ENCODE results near the gene MFSD2A. TPM values are rescaled to one million over a fixed set of nuclear protein-coding genes. Genes with fewer than 3 reads are reported as not detected.

Gene MFSD2A
- total RNA-seq, 2 experiments from 2014 or later: 2.4 to 2.5 TPM

DNA sequence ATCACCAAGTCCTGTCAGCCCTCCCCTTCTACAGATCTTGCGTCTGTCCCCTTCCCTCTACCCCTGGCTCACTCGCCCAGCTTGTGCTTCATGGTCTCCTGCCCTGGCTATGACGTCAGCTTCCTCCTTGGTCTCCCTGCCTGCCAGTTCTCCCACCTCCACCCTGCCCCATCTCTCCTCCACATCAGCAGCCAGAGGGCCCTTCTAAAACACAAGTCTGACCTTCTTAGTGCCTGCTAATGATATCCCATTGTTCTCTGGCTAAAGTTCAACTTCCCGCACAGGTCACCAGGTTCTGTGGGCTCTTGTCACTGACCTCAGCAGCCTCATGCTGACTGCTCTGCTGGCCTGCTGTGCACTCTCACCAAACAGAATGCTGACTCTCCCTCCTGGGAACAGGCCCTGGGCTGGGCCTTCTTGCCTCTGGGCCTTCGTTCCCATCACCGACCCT lies 28.6 kb upstream of the MFSD2A start:
- CTCF ChIA-PET: interaction anchor here (0.9 to 1.9 kb wide), 4 partner anchors 10 to 47 kb away, joined by 3 to 4 read pairs (median 3); no protein-coding TSS in a partner anchor
- H3K27me3 Mint-ChIP-seq: peaks cover 3% of the 10 kb centered on the region
- H3K4me3 Mint-ChIP-seq: no peak overlapping the region
- POLR2A ChIA-PET: interaction anchor here (0.9 kb wide), 1 partner anchor 28 kb away, joined by 3 read pairs; the partner anchor contains the start of gene MFSD2A
- no peaks in the 10 kb centered on the region for H3K36me3 Mint-ChIP-seq (ENCODE audit: low read depth)
- DNase-seq: no peak
- H3K4me1 Mint-ChIP-seq: no peaks in the 10 kb centered on the region
- no peaks in the 10 kb centered on the region for H3K9me3 Mint-ChIP-seq
- H3K27ac Mint-ChIP-seq: no peak overlapping the region

DNA sequence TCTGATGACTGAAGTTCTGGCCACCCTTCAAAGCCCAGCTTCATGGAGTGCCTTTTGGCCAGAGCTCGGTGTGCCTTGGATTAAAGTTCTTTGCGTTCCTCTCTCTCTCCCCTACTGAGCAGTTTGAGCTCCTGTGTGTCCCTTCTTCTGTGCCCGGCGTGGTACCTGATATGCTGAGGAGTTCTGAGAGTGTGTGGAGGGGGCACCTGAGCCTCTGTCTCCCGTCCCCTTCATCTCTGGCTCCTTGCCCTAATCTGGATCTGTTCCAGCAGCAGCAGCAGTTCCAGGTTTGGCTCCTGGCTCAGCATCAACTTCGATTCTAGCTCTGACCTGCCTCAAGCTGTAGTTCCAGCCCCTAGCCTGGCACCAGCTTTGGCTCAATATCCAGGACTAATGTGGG lies 28.1 kb upstream of the MFSD2A start:
- POLR2A ChIA-PET: interaction anchor here (0.9 kb wide), 1 partner anchor 28 kb away, joined by 3 read pairs; the partner anchor contains the start of gene MFSD2A

DNA sequence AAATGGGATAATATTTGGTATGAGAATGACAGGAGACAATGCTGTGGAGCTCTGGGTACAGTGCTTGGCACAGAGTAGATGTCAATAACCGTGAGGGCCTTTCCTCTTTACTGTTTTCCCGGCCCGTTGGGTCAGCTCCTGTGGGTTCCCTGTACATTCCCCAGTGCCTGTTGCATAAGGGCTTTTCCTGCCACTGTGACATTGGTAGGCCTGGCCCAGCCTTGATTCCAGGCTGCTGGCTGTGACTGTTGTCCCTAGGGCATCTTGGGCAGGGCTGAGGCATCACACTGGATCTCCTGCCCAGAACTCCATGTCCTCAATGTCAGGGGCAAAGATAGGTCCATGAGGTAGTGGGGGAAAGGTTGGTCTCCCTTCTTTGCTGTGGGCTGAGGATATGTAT lies 27.4 kb upstream of the MFSD2A start:
- Mint-ChIP-seq H3K4me3 (no peak overlapping the region), H3K36me3 (ENCODE audit: low read depth) (no peaks in the 10 kb centered on the region), H3K27ac (no peak overlapping the region), H3K9me3 (no peaks in the 10 kb centered on the region), H3K4me1 (no peaks in the 10 kb centered on the region), H3K27me3 (peaks cover 1% of the 10 kb centered on the region)
- POLR2A ChIA-PET: no interaction called here
- DNase-seq: no peak
- CTCF ChIA-PET: no interaction called here

More for the DNA sequence above, 28.1 kb upstream of the MFSD2A start:
- Mint-ChIP-seq H3K9me3 (no peaks in the 10 kb centered on the region), H3K27ac (no peak overlapping the region), H3K27me3 (peaks cover 3% of the 10 kb centered on the region), H3K4me1 (no peaks in the 10 kb centered on the region), H3K36me3 (ENCODE audit: low read depth) (no peaks in the 10 kb centered on the region), H3K4me3 (no peak overlapping the region)
- DNase-seq: no peak
- CTCF ChIA-PET: interaction anchor here (0.9 to 1.4 kb wide), 3 partner anchors 10 to 46 kb away, joined by 3 read pairs; no protein-coding TSS in a partner anchor

DNA sequence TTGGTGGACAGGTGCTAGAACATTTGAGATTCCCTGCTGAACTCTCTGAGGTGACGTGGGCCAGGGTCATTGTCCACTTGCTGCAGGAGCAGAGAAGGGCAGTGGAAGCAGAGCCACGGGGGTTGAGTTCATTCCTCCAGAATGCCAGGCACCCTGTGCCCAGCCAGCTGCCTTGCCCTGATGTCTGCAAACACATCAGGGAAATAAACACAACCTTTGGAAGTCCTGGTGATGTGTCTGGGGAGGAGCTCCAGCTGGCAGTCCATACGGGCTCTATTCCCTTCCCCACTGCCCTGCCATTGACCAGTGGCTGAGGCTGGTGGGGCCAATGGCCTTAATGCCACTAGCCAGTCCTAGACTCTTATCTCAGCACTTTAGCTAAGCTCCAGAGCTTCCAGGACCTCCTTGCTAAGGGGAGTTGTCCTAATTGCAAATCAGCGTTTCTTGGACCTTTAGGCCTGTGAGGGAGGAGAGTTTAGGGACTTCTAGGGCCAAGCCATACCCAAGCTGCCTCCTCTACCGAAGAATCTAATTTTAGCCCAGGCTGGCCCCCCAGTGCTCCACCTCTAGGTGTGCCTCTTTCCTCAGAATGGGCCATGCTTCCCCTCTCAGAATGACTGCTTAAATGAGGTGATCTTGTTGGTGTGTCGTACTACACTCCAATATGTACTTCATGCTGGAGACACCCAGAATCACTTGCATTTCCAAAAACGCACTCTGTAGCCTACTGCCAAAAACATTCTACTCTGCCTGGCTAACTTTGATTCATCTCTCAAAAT lies 25.9 kb upstream of the MFSD2A start:
- Mint-ChIP-seq H3K9me3 (no peaks in the 10 kb centered on the region), H3K27me3 (peaks cover 1% of the 10 kb centered on the region), H3K4me3 (no peak overlapping the region), H3K36me3 (ENCODE audit: low read depth) (no peaks in the 10 kb centered on the region), H3K27ac (no peak overlapping the region), H3K4me1 (no peaks in the 10 kb centered on the region)
- no peak for DNase-seq
- ChIA-PET POLR2A (no interaction called here), CTCF (interaction anchor here (1.4 kb wide), 1 partner anchor 27 kb away, joined by 3 read pairs; the partner anchor contains the start of gene MYCL)

DNA sequence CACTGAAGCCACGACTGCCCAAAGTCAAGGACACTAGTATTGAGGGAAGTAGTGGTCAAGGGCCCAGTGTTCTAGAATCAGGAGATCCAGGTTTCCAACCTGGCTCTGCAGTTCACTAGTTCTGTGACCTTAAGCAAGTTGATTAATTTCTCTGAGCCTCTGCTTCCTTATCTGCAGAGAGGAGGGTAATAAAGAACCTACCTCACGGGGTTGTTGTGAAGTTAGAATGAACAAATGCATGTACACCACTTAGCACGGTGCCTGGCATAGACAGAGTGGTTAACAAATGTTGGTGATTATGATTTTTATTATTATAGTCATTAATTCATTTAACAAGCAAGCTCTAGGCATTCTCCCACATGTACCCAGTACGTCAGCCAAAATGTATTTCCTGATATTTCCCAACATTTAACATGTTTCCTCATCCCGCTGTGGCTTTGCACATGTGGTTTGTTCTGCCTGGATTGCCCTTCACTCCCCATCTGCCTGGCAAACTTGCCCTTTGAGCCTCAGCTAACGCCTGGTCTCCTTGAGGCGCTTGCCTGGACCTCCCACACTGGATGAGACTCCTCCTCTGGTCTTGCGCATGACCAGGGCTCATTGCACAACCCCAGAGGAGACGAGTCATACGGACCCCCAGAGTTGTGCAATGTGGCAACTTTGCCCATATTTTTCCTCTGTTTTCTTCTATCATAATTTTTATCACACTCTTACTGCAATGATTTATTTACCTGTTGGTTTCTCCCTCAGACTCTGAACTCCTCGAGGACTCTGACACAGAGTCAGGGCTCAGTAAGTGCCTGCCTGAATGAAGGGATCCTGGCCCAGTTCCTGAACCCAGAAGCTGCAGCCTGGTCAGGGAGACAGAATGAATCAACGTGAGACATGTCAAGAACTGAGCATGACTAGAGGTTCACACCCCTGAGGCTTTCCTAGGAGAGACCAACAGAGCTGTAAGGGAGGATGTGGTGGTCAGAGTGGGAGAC lies 20.7 kb upstream of the MFSD2A start:
- ChIA-PET CTCF (interaction anchor here (0.7 kb wide), 2 partner anchors 33 to 98 kb away, joined by 4 read pairs; no protein-coding TSS in a partner anchor), POLR2A (no interaction called here)
- H3K27ac Mint-ChIP-seq: no peak overlapping the region

DNA sequence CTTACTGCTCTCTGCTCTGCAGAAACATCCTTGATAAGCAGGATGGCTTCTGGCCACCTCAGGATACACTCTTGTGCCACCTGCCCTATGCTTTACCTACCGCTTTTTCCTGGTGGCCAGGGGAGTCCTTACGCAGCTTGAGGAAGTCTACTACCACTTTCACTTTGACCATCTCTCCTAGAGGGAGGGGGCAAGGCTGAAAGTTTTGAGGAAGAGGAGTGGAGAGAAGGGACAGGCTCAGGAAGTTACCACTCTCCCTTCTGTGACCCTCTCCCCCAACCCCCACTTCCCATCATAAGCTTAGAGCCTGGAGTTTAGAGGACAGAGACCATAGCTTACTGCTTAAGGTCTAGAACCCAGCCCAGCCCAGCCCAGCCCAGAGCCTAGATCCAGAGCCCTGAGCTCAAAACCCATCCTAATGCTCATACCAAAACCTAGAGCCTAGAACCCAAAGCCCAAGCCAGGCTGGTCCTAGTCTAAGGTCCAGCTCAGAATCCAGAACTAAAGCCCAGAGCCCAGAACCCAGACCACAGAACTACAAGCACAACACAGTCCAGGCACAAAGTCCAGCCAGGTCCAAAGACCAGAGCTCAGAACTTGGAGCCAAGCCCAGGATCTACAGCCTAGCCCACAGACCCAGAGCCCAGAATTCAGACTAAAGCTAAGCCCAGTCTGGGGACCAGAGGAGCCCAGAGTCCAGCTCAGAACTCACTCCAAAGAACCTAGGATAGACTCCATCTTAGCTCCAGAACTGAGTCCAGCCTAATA lies 18.0 kb upstream of the MFSD2A start:
- Mint-ChIP-seq H3K27me3 (peaks cover 2% of the 10 kb centered on the region), H3K4me3 (no peak overlapping the region), H3K4me1 (no peaks in the 10 kb centered on the region), H3K27ac (no peak overlapping the region), H3K9me3 (no peaks in the 10 kb centered on the region), H3K36me3 (ENCODE audit: low read depth) (no peaks in the 10 kb centered on the region)
- ChIA-PET CTCF (interaction anchor here (1.1 to 1.3 kb wide), 3 partner anchors 11 to 38 kb away, joined by 3 to 5 read pairs (median 4); no protein-coding TSS in a partner anchor), POLR2A (no interaction called here)
- DNase-seq: no peak

More for the DNA sequence above, 20.7 kb upstream of the MFSD2A start:
- H3K27me3 Mint-ChIP-seq: peaks cover 4% of the 10 kb centered on the region
- no peaks in the 10 kb centered on the region for H3K36me3 Mint-ChIP-seq (ENCODE audit: low read depth)
- no peak for DNase-seq
- no peak overlapping the region for H3K4me3 Mint-ChIP-seq
- H3K4me1 Mint-ChIP-seq: no peaks in the 10 kb centered on the region
- no peaks in the 10 kb centered on the region for H3K9me3 Mint-ChIP-seq

DNA sequence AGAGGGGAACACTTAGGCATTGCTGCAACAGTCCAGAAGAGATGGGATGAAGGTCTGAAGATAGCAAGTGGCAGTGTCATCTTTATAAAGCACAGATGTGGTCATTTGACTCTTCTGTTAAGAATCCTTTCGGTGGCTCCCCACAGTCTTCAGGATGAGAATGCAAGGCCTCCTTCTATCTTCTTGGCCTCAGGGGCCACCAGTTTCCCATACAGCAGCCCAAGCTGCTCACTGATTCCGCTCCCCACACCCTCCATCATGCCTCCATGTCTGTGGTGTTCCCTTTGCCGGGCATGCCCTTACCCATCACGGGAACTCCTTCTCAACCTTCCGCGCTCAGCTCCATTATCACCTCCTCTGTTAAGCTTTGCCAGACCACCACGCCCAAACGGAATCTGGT lies 16.1 kb upstream of the MFSD2A start:
- ChIA-PET CTCF (interaction anchor here (0.9 kb wide), 1 partner anchor 20 kb away, joined by 3 read pairs; no protein-coding TSS in a partner anchor), POLR2A (no interaction called here)
- DNase-seq: no peak
- Mint-ChIP-seq H3K4me1 (no peaks in the 10 kb centered on the region), H3K36me3 (ENCODE audit: low read depth) (no peaks in the 10 kb centered on the region), H3K4me3 (no peak overlapping the region), H3K27me3 (peaks cover 7% of the 10 kb centered on the region), H3K9me3 (no peaks in the 10 kb centered on the region), H3K27ac (no peak overlapping the region)

DNA sequence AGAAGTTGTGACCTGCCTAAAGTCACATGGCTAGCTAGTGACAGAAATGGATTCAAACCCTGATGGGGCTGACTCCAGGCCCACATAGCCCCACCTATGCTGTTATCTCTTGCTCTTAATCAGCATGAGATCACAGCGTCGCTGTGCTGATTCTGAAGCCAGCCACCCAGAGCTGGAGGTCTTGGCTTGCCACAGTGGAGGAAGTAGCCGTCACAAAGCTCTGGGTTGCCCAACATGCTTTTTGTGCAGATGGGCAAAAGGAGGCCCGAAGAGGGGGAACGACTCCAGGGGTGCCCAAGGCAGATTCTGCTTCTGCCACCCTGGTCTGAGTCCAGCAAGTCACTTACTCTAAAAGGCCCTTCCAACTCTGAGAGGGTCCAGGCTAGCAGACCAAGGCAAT lies 14.7 kb upstream of the MFSD2A start:
- no peaks in the 10 kb centered on the region for H3K36me3 Mint-ChIP-seq (ENCODE audit: low read depth)
- no peak overlapping the region for H3K27ac Mint-ChIP-seq

DNA sequence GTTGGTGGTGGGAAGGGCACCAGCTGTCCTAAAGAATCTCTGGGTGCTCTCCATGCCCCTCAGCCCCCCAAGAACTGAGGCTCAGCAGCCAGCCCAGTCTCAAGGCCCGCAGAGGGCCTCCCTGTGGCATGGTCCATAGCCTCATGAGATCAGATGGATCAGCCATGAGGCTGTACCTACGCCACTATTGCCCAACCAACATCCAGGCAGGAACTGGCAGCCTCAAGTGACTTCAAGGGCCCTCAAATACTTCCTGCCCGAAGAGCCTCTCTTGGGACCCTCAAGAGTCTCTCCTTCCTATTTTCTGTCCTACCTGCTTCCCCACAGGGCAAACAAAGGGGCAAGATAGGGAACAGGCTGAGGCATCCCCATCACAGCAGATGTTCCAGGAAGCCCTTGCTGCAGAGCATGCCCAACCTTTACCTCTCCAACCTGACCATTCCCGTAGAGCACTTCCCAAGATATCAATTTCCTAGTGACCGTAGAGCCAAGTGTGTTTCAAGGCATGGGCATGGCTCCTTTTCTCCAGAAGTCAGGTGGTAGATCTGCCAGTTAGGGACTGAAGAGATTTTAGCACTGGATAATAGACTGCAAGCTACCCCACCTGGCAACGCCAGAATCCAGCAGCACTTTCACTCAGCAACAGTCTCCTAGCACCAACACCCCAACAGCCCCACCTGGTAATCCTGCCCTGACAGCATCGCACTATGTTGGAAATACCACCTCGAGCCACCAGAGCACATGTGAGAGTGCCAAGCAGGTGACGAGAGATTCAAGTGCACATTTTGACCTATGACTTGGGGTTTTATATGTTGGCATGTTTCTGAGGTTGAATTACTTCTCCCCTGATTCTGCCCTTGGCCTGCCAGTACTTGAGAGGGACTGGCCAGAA lies 13.7 kb upstream of the MFSD2A start:
- H3K27ac Mint-ChIP-seq: no peak overlapping the region
- peaks cover 2% of the 10 kb centered on the region for H3K4me1 Mint-ChIP-seq
- no peaks in the 10 kb centered on the region for H3K36me3 Mint-ChIP-seq (ENCODE audit: low read depth)
- ChIA-PET POLR2A (interaction anchor here (0.9 kb wide), 1 partner anchor 14 kb away, joined by 3 read pairs; no protein-coding TSS in a partner anchor), CTCF (no interaction called here)
- H3K9me3 Mint-ChIP-seq: no peaks in the 10 kb centered on the region
- H3K27me3 Mint-ChIP-seq: peaks cover 9% of the 10 kb centered on the region
- H3K4me3 Mint-ChIP-seq: no peak overlapping the region
- no peak for DNase-seq

More for the DNA sequence above, 14.7 kb upstream of the MFSD2A start:
- ChIA-PET POLR2A (interaction anchor here (0.9 kb wide), 1 partner anchor 15 kb away, joined by 3 read pairs; no protein-coding TSS in a partner anchor), CTCF (interaction anchor here (0.7 to 1.2 kb wide), 3 partner anchors 11 to 34 kb away, joined by 3 to 5 read pairs (median 4); no protein-coding TSS in a partner anchor)
- no peak for DNase-seq
- Mint-ChIP-seq H3K4me3 (no peak overlapping the region), H3K4me1 (peaks cover 2% of the 10 kb centered on the region), H3K9me3 (no peaks in the 10 kb centered on the region), H3K27me3 (peaks cover 9% of the 10 kb centered on the region)

DNA sequence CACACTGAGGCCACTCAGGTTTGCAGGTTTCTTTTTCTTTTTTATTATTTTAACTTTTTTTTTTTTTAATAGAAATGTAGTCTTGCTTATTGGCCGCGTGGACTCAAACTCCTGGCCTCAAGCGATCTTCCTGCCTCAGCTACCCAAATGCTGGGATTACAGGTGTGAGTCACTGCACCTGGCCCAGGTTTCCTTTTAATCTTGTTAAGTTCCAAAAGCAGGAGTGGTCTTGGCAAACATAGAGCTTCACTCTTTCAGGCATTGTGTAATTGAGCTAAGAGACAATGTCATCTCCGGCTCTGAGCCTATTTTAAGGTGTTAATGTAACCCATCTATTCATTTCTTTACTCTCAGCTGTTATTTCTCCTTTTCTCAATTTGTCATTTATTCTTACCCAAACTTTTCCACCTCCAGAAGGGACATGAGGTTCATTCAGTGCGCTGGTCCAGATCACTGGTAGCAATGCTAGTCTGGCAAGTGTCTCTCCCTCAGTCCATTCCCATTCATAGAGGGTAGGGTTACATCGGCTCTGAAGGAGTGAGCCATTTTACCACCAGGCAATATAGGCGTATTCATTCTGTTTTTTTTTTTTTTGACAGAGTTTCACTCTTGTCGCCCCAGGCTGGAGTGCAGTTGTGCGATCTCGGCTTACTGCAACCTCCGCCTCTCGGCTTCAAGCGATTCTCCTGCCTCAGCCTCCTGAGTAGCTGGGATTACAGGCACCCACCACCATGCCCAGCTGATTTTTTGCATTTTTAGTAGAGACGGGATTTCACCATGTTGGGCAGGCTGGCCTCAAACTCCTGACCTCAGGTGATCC lies 11.3 kb upstream of the MFSD2A start:
- POLR2A ChIA-PET: no interaction called here
- Mint-ChIP-seq H3K27ac (no peak overlapping the region), H3K4me3 (no peak overlapping the region), H3K4me1 (peaks cover 4% of the 10 kb centered on the region), H3K36me3 (ENCODE audit: low read depth) (no peaks in the 10 kb centered on the region), H3K9me3 (no peaks in the 10 kb centered on the region), H3K27me3 (peaks cover 9% of the 10 kb centered on the region)
- CTCF ChIA-PET: interaction anchor here (1.2 kb wide), 1 partner anchor 29 kb away, joined by 5 read pairs; no protein-coding TSS in a partner anchor
- DNase-seq: no peak
